ENCODE data around the gene SFR1.
"Not testable (repeated sequence)": the region's sequence is repeated elsewhere in the genome, so short reads cannot be mapped to it uniquely, and the experiment has no call there.

SFR1 gene

GRCh38 chr10:104109908-104110662 is 11.9 kb upstream of the SFR1 start:
- DNase-seq (ENCODE audit: low read depth): peak; percentile 84

- no peak for DNase-seq (ENCODE audit: low read depth)
These were observed 8.5 kb upstream of the SFR1 start for GRCh38 chr10:104113376-104113956.

- no peak for DNase-seq (ENCODE audit: low read depth)
These were observed 4.1 kb upstream of the SFR1 start for GRCh38 chr10:104117839-104118323.

- no peak for DNase-seq (ENCODE audit: low read depth)
These were observed 2.0 kb upstream of the SFR1 start for GRCh38 chr10:104119996-104120395.

- DNase-seq (ENCODE audit: low read depth): no peak
These were observed 1.5 kb upstream of the SFR1 start for GRCh38 chr10:104120512-104120902.

- DNase-seq (ENCODE audit: low read depth): peak; percentile 83
These were observed 977 bp upstream of the SFR1 start for GRCh38 chr10:104120903-104121484.

GRCh38 chr10:104122225-104123107 is 495 bp downstream of the SFR1 start:
- DNase-seq (ENCODE audit: low read depth): no peak

- DNase-seq (ENCODE audit: low read depth): no peak
These were observed 1.4 kb downstream of the SFR1 start for GRCh38 chr10:104123397-104123796.

- DNase-seq (ENCODE audit: low read depth): no peak
These were observed 5.4 kb downstream of the SFR1 start for GRCh38 chr10:104127411-104127810.

- no peak for DNase-seq (ENCODE audit: low read depth)
These were observed 6.2 kb downstream of the SFR1 start for GRCh38 chr10:104128214-104128613.

- DNase-seq (ENCODE audit: low read depth): no peak
These were observed 8.1 kb downstream of the SFR1 start for GRCh38 chr10:104130041-104130440.

- no peak for DNase-seq (ENCODE audit: low read depth)
These were observed 16.2 kb downstream of the SFR1 start for GRCh38 chr10:104138131-104138530.

GRCh38 chr10:104139221-104139620 is 17.2 kb downstream of the SFR1 start:
- no peak for DNase-seq (ENCODE audit: low read depth)

- DNase-seq (ENCODE audit: low read depth): no peak
These were observed 20.1 kb downstream of the SFR1 start for GRCh38 chr10:104142081-104142480.

GRCh38 chr10:104143829-104144228 is 21.9 kb downstream of the SFR1 start:
- no peak for DNase-seq (ENCODE audit: low read depth)

GRCh38 chr10:104144931-104145330 is 23.0 kb downstream of the SFR1 start:
- DNase-seq (ENCODE audit: low read depth): no peak

- no peak for DNase-seq (ENCODE audit: low read depth)
These were observed 24.9 kb downstream of the SFR1 start for GRCh38 chr10:104146882-104147281.

- peak; percentile 5 for DNase-seq (ENCODE audit: low read depth)
These were observed 28.2 kb downstream of the SFR1 start for GRCh38 chr10:104150139-104150538.

- no peak for DNase-seq (ENCODE audit: low read depth)
These were observed 29.8 kb downstream of the SFR1 start for GRCh38 chr10:104151737-104152136.

GRCh38 chr10:104155591-104155990 is 33.6 kb downstream of the SFR1 start:
- no peak for DNase-seq (ENCODE audit: low read depth)

GRCh38 chr10:104170610-104171254 is 48.8 kb downstream of the SFR1 start:
- DNase-seq (ENCODE audit: low read depth): no peak

GRCh38 chr10:104174136-104174535 is 52.2 kb downstream of the SFR1 start:
- DNase-seq (ENCODE audit: low read depth): not testable (repeated sequence)

Data from HS-5 (cell line).